Ishikawa (cell line): Measurements from ENCODE around the gene MARCHF6.

Source experiments
- CEBPB ChIP-seq: IDR thresholded peaks from 2 replicates; pipeline ENCODE4 v1.6.1; 2012
- CREB1 ChIP-seq: IDR thresholded peaks from 2 replicates; pipeline ENCODE4 v1.6.1; 2012; ENCODE audit warnings: low read depth
- EGR1 ChIP-seq: IDR thresholded peaks from 2 replicates; pipeline ENCODE4 v1.6.1; 2012
- EP300 ChIP-seq: IDR thresholded peaks from 2 replicates; pipeline ENCODE4 v1.6.1; 2012; ENCODE audit warnings: borderline replicate concordance
- FOXM1 ChIP-seq: IDR thresholded peaks from 2 replicates; pipeline ENCODE4 v1.6.1; 2012; ENCODE audit warnings: low read depth, borderline replicate concordance
- MAX ChIP-seq: IDR thresholded peaks from 2 replicates; pipeline ENCODE4 v1.6.1; 2012
- NFIC ChIP-seq: IDR thresholded peaks from 2 replicates; pipeline ENCODE4 v1.6.1; 2012
- RAD21 ChIP-seq: IDR thresholded peaks from 2 replicates; pipeline ENCODE4 v1.6.1; 2012; ENCODE audit warnings: low read depth
- REST ChIP-seq: IDR thresholded peaks from 2 replicates; pipeline ENCODE4 v1.6.1; 2012; ENCODE audit warnings: low read depth, mild to moderate bottlenecking
- TAF1 ChIP-seq: IDR thresholded peaks from 2 replicates; pipeline ENCODE4 v1.6.1; 2012; ENCODE audit warnings: low read depth, mild to moderate bottlenecking
- TCF12 ChIP-seq: IDR thresholded peaks from 2 replicates; pipeline ENCODE4 v1.6.1; 2012; ENCODE audit warnings: low read depth
- TEAD4 ChIP-seq: IDR thresholded peaks from 2 replicates; pipeline ENCODE4 v1.6.1; 2012
- USF1 ChIP-seq: IDR thresholded peaks from 2 replicates; pipeline ENCODE4 v1.6.1; 2012
- YY1 ChIP-seq: IDR thresholded peaks from 2 replicates; pipeline ENCODE4 v1.6.1; 2012; ENCODE audit warnings: low read depth
- ZBTB7A ChIP-seq: IDR thresholded peaks from 2 replicates; pipeline ENCODE4 v1.6.1; 2012; ENCODE audit warnings: low read depth

MARCHF6 gene

GRCh38 chr5:10329820-10330481 lies 23.5 kb upstream of the MARCHF6 start:
- TF ChIP-seq RAD21 (no peak), CEBPB (no peak), TCF12 (no peak), USF1 (no peak), CREB1 (no peak), ZBTB7A (no peak), TEAD4 (no peak), EGR1 (no peak), NFIC (no peak), REST (no peak)

- TF ChIP-seq CREB1 (no peak), EGR1 (no peak), RAD21 (no peak), REST (no peak), FOXM1 (no peak), TCF12 (no peak), TAF1 (no peak), TEAD4 (no peak), MAX (no peak), CEBPB (no peak), EP300 (no peak), NFIC (no peak), YY1 (no peak), USF1 (no peak), ZBTB7A (no peak)
Observed at GRCh38 chr5:10330511-10331230, 22.8 kb upstream of the MARCHF6 start.

- TF ChIP-seq TEAD4 (no peak), RAD21 (no peak), USF1 (no peak), ZBTB7A (no peak), EGR1 (no peak), CEBPB (no peak), NFIC (no peak), MAX (no peak), FOXM1 (no peak), TAF1 (no peak), YY1 (no peak), TCF12 (no peak), EP300 (no peak), REST (no peak), CREB1 (no peak)
Observed at GRCh38 chr5:10331341-10331796, 22.1 kb upstream of the MARCHF6 start.
